ENCODE data around the gene APBA1. TPM values are rescaled to one million over a fixed set of nuclear protein-coding genes. Genes with fewer than 3 reads are reported as not detected.
A peak's percentile ranks its signal among the peaks of the same experiment; 100 is the strongest.

The APBA1 gene
- total RNA-seq, 6 experiments from 2014 or later: 17.6 to 25.6 (median 20.7) TPM

DNA sequence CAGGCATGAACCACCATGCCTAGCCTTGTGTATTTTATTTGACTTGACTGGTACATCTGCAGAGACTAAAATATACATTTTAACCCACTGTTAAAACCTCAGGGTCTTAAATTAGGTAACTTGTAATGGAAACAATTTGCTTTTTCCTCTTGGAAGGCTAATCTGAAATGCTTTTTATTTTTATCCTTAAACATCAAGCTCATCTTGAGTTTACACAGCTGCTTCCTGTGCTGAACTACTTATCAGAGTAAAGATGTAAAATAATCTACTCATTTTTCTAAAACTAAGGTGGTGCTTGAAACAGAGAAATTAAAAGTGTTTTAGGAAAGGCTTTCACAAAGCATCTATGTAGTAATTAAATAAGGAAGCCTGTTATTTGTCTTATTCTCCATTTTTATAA, 203.0 kb downstream of the APBA1 start:
- no peak overlapping the region for H3K4me3 Mint-ChIP-seq
- no peaks in the 10 kb centered on the region for H3K9me3 Mint-ChIP-seq
- no peaks in the 10 kb centered on the region; the same call in 1 of the 2 replicates for H3K27me3 Mint-ChIP-seq (ENCODE audit: insufficient read depth)
- no peak overlapping the region for H3K27ac Mint-ChIP-seq
- peaks cover 18% of the 10 kb centered on the region for H3K4me1 Mint-ChIP-seq (ENCODE audit: low read depth)
- TF ChIP-seq, protein P1, sequence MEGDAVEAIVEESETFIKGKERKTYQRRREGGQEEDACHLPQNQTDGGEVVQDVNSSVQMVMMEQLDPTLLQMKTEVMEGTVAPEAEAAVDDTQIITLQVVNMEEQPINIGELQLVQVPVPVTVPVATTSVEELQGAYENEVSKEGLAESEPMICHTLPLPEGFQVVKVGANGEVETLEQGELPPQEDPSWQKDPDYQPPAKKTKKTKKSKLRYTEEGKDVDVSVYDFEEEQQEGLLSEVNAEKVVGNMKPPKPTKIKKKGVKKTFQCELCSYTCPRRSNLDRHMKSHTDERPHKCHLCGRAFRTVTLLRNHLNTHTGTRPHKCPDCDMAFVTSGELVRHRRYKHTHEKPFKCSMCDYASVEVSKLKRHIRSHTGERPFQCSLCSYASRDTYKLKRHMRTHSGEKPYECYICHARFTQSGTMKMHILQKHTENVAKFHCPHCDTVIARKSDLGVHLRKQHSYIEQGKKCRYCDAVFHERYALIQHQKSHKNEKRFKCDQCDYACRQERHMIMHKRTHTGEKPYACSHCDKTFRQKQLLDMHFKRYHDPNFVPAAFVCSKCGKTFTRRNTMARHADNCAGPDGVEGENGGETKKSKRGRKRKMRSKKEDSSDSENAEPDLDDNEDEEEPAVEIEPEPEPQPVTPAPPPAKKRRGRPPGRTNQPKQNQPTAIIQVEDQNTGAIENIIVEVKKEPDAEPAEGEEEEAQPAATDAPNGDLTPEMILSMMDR (IDR thresholded peaks at IDR 0.05): no peak
- peaks cover 12% of the 10 kb centered on the region; the same call in 1 of the 2 replicates for H3K36me3 Mint-ChIP-seq (ENCODE audit: low read depth)
- DNase-seq: no peak

DNA sequence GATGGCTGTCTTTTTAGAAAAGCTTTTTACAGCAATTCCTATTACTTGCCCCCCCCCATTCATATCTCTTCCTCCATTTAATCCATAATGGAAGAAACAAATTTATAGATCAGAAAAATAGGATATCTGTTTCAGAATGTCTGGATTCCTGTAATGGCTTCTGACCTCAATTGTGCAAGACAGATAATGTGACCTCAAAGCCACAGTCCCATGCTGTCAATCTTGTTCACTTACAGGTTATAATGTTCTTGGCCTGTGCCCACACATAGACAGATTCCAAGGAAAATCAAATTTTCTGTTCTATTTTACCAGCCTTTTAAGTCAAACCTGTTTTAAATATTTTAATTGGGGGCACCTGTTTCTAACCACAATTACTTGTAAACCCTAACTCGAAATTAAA, 203.8 kb downstream of the APBA1 start:
- H3K36me3 Mint-ChIP-seq (ENCODE audit: low read depth): peaks cover 12% of the 10 kb centered on the region; the same call in 1 of the 2 replicates
- TF ChIP-seq, protein P1 (IDR thresholded peaks at IDR 0.05): no peak
- no peaks in the 10 kb centered on the region; the same call in none of the 2 replicates for H3K27me3 Mint-ChIP-seq (ENCODE audit: insufficient read depth)
- H3K27ac Mint-ChIP-seq: no peak overlapping the region
- DNase-seq: no peak
- no peak overlapping the region for H3K4me3 Mint-ChIP-seq
- H3K9me3 Mint-ChIP-seq: no peaks in the 10 kb centered on the region
- H3K4me1 Mint-ChIP-seq (ENCODE audit: low read depth): peaks cover 18% of the 10 kb centered on the region

DNA sequence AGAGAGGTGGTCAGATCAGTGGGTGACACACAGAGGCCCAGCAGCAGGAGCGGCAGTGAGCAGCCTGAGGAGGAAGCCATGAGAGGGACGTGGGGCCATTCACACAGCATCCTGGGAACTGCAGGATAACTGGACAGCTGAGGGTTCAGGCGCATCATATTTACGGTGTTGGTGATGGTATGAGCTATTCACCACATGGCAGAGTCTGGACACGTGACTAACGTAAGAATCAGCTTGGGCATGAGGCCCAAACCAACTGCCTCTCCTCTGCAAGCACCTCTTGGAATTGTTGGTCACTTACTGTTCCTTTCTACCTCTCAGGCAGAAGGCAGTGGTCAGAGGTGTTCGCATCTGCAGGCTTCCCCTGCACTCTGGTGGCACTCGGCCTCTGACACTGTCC, 206.0 kb downstream of the APBA1 start:
- Mint-ChIP-seq H3K36me3 (ENCODE audit: low read depth) (peaks cover 12% of the 10 kb centered on the region; the same call in 1 of the 2 replicates), H3K27me3 (ENCODE audit: insufficient read depth) (no peaks in the 10 kb centered on the region; the same call in none of the 2 replicates), H3K4me1 (ENCODE audit: low read depth) (peaks cover 12% of the 10 kb centered on the region), H3K4me3 (no peak overlapping the region), H3K9me3 (no peaks in the 10 kb centered on the region), H3K27ac (no peak overlapping the region; the same call in 1 of the 2 replicates)
- DNase-seq: peak; percentile 39
- TF ChIP-seq, protein P1 (IDR thresholded peaks at IDR 0.05): no peak

DNA sequence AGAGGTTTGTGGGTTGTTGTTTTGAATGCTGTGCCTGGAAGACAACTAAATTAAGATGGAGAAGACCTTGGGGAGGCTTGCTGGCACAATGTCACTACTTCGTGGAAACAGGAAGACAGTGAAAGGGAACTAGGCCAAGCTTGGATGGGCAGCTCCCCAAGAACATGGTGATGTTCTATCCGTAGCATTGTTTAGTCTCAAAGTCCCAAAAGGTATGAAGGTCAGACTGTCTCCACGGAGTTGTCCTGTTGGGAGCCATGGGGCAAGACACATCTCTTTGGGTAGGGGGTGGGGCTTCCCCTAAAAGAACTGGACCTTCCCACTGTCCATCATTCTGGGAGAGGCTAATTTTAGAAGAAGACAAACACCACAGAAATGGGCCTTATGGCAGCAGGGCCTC, 206.7 kb downstream of the APBA1 start:
- TF ChIP-seq, protein P1 (IDR thresholded peaks at IDR 0.05): no peak
- H3K27me3 Mint-ChIP-seq (ENCODE audit: insufficient read depth): no peaks in the 10 kb centered on the region; the same call in none of the 2 replicates
- no peak for DNase-seq
- no peak overlapping the region for H3K4me3 Mint-ChIP-seq
- no peaks in the 10 kb centered on the region for H3K9me3 Mint-ChIP-seq
- H3K36me3 Mint-ChIP-seq (ENCODE audit: low read depth): peaks cover 12% of the 10 kb centered on the region; the same call in 1 of the 2 replicates
- peaks cover 11% of the 10 kb centered on the region for H3K4me1 Mint-ChIP-seq (ENCODE audit: low read depth)
- no peak overlapping the region for H3K27ac Mint-ChIP-seq

DNA sequence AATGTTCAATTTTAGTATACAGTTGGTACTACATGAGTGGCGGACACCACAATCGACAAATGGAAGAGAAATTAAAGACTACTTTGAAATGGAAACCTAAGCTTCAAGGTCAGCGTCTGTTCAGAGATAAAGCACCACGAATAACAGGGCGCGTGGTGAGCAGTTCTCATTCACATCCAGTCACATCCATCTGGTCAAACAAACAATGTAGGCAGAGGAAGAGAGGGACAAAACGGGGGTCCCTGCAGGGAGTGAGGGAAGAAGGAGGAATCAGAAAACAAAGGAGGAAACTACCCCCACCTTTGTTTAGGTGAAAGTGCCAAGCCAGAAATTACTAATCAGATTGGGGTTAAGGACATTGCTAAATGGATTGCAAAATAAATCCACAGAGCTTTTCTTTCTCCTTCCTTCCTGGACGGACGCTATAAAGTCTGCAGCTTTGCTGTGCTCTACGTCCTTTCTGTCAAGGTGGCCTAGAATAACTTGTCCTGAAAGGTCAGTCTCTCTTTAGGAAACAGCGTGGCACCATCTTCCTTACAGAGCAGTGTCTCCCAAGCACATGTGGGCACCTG, 208.6 kb downstream of the APBA1 start:
- no peak for DNase-seq
- Mint-ChIP-seq H3K27ac (no peak overlapping the region), H3K4me1 (ENCODE audit: low read depth) (peaks cover 11% of the 10 kb centered on the region), H3K9me3 (no peaks in the 10 kb centered on the region), H3K27me3 (ENCODE audit: insufficient read depth) (no peaks in the 10 kb centered on the region; the same call in none of the 2 replicates), H3K36me3 (ENCODE audit: low read depth) (peaks cover 12% of the 10 kb centered on the region; the same call in 1 of the 2 replicates), H3K4me3 (no peak overlapping the region)
- TF ChIP-seq, protein P1 (IDR thresholded peaks at IDR 0.05): no peak

Data from HFFc6 (cell line).